GM23338 (cell line): ENCODE results near the gene ZNF566. TPM values are rescaled to one million over a fixed set of nuclear protein-coding genes. Genes with fewer than 3 reads are reported as not detected.

Experiments used
- ATAC-seq: fragments of 200-7000 bp; cut with Tn5 transposase; 3 replicates; pipeline ENCODE4 v1.9.1; 2020
- DNase-seq: peaks from one replicate; pipeline ENCODE4 v3.0.0-alpha.2; 2015; ENCODE audit warnings: low spot score
- H2AFZ ChIP-seq: fragments of 200-600 bp; sonication (generic); 2 replicates; pipeline ENCODE4 v1.8.0; 2016; ENCODE audit warnings: antibody characterized with exemption, mild to moderate bottlenecking, moderate library complexity
- H3F3A ChIP-seq: fragments of 200-600 bp; sonication (generic); replicated peaks from 2 replicates; pipeline ENCODE4 v1.8.0; 2017; ENCODE audit warnings: antibody characterized with exemption, mixed run types, low read depth
- H3K27ac ChIP-seq: fragments of 200-600 bp; sonication (generic); 2 replicates; pipeline ENCODE4 v1.6.1; 2016; ENCODE audit warnings: low read depth
- H3K27me3 ChIP-seq: fragments of 200-600 bp; sonication (generic); 2 replicates; pipeline ENCODE4 v1.8.0; 2016; ENCODE audit warnings: mild to moderate bottlenecking, mixed run types, moderate library complexity; ENCODE audit not compliant: insufficient read depth
- H3K36me3 ChIP-seq: fragments of 200-600 bp; sonication (generic); 2 replicates; pipeline ENCODE4 v1.8.0; 2016; ENCODE audit warnings: mild to moderate bottlenecking; ENCODE audit not compliant: insufficient read depth
- H3K4me1 ChIP-seq: fragments of 200-600 bp; sonication (generic); 2 replicates; pipeline ENCODE4 v1.8.0; 2016; ENCODE audit warnings: mild to moderate bottlenecking, moderate library complexity; ENCODE audit not compliant: insufficient read depth
- H3K4me2 ChIP-seq: fragments of 200-600 bp; sonication (generic); 2 replicates; pipeline ENCODE4 v1.7.1; 2017; ENCODE audit warnings: mixed run types
- H3K4me3 ChIP-seq: fragments of 200-600 bp; sonication (generic); 2 replicates; pipeline ENCODE4 v1.6.1; 2016; ENCODE audit warnings: mixed run types
- H3K79me2 ChIP-seq: fragments of 200-600 bp; sonication (generic); replicated peaks from 2 replicates; pipeline ENCODE4 v1.8.0; 2017; ENCODE audit warnings: mild to moderate bottlenecking; ENCODE audit not compliant: insufficient read depth
- H3K9me2 ChIP-seq: fragments of 200-600 bp; sonication (generic); 2 replicates; pipeline ENCODE4 v1.8.0; 2017; ENCODE audit not compliant: insufficient read depth
- H4K20me1 ChIP-seq: fragments of 200-600 bp; sonication (generic); replicated peaks from 2 replicates; pipeline ENCODE4 v1.8.0; 2017; ENCODE audit warnings: mild to moderate bottlenecking; ENCODE audit not compliant: insufficient read depth
- H3K27ac Mint-ChIP-seq: 2 replicates; pipeline ENCODE4 v1.8.0; 2020; ENCODE audit warnings: inconsistent platforms, mild to moderate bottlenecking, moderate library complexity, mixed read lengths
- H3K27me3 Mint-ChIP-seq: 3 replicates; pipeline ENCODE4 v1.8.0; 2022; ENCODE audit warnings: low read depth, mild to moderate bottlenecking, moderate library complexity, mixed read lengths, inconsistent platforms; ENCODE audit not compliant: insufficient read depth, poor library complexity
- H3K36me3 Mint-ChIP-seq: 3 replicates; pipeline ENCODE4 v1.8.0; 2021; ENCODE audit warnings: low read depth, mild to moderate bottlenecking, inconsistent platforms, moderate library complexity, mixed read lengths
- H3K4me1 Mint-ChIP-seq: 3 replicates; pipeline ENCODE4 v1.8.0; 2020; ENCODE audit warnings: mild to moderate bottlenecking, inconsistent platforms, mixed read lengths
- H3K4me3 Mint-ChIP-seq: 3 replicates; pipeline ENCODE4 v1.8.0; 2021; ENCODE audit warnings: moderate library complexity, mild to moderate bottlenecking, inconsistent platforms, mixed read lengths
- H3K9me3 Mint-ChIP-seq: 3 replicates; pipeline ENCODE4 v1.8.0; 2020; ENCODE audit warnings: moderate library complexity, mild to moderate bottlenecking, inconsistent platforms, mixed read lengths
- CREB1 ChIP-seq: fragments of 250-450 bp; sonication (Bioruptor Pico); IDR thresholded peaks from 2 replicates; pipeline ENCODE4 v1.5.0; 2020; ENCODE audit warnings: low read depth, mild to moderate bottlenecking, moderate library complexity
- ETS1 ChIP-seq: IDR thresholded peaks from 2 replicates; pipeline ENCODE4 v1.6.1; 2016; ENCODE audit warnings: antibody characterized with exemption
- EZH2 ChIP-seq: fragments of 200-600 bp; sonication (generic); IDR thresholded peaks from one replicate; pipeline ENCODE4 v1.8.0; 2017; ENCODE audit warnings: antibody characterized with exemption, mild to moderate bottlenecking, low read depth; ENCODE audit not compliant: unreplicated experiment
- EZH2phosphoT487 ChIP-seq: fragments of 200-600 bp; sonication (generic); IDR thresholded peaks from one replicate; pipeline ENCODE4 v1.8.1; 2018; ENCODE audit warnings: antibody characterized with exemption; ENCODE audit not compliant: unreplicated experiment
- JUNB ChIP-seq: IDR thresholded peaks from one replicate; pipeline ENCODE4 v1.6.1; 2016; ENCODE audit warnings: antibody characterized with exemption; ENCODE audit not compliant: unreplicated experiment
- NANOG ChIP-seq: IDR thresholded peaks from 2 replicates; pipeline ENCODE4 v1.6.1; 2016; ENCODE audit warnings: antibody characterized with exemption, borderline replicate concordance
- POLR2AphosphoS5 ChIP-seq: IDR thresholded peaks from 2 replicates; pipeline ENCODE4 v1.6.1; 2016; ENCODE audit warnings: antibody characterized with exemption, low read depth
- STAT1 ChIP-seq: IDR thresholded peaks from one replicate; pipeline ENCODE4 v1.6.1; 2016; ENCODE audit warnings: antibody characterized with exemption; ENCODE audit not compliant: unreplicated experiment
- ZNF114 ChIP-seq: fragments of 250-450 bp; sonication (Bioruptor Pico); IDR thresholded peaks from 2 replicates; pipeline ENCODE4 v1.5.0; 2020; ENCODE audit warnings: mild to moderate bottlenecking, moderate library complexity
- ZNF331 ChIP-seq: fragments of 250-450 bp; sonication (Bioruptor Pico); IDR thresholded peaks from 2 replicates; pipeline ENCODE4 v1.5.0; 2020; ENCODE audit warnings: low read depth, mild to moderate bottlenecking, moderate library complexity
- polyA plus RNA-seq: library from polyadenylated mRNA; unstranded; fragments of >200 nt; fragmentation: Nextera tagmentation; extraction: Ambion mirVana; gene quantifications from 2 replicates; pipeline ENCODE4 v1.2.1, GENCODE V29; 2016
- total RNA-seq: library from RNA; depleted of rRNA; stranded (reverse); fragments of >200 nt; shearing (Covaris generic); gene quantifications from 2 replicates; pipeline ENCODE4 v1.2.3, GENCODE V29; 2014
- TF ChIP-seq, protein P1 (sequence below): IDR thresholded peaks from one replicate; pipeline ENCODE4 v1.6.1; 2018; ENCODE audit warnings: antibody characterized with exemption; ENCODE audit not compliant: unreplicated experiment
- TF ChIP-seq, protein P2 (sequence below), 2 experiments: fragments of 200-600 bp in 1 of 2; sonication (generic) in 1 of 2; conservative IDR thresholded peaks; 2 replicates each; pipeline versions ENCODE4 v1.5.1 to v1.6.1; 2016 to 2017; ENCODE audit warnings: antibody characterized with exemption in 2 of 2, low read depth in 2 of 2, mild to moderate bottlenecking in 2 of 2, moderate library complexity in 1 of 2
- TF ChIP-seq, protein P3 (sequence below): fragments of 250-450 bp; sonication (Bioruptor Pico); IDR thresholded peaks from 2 replicates; pipeline ENCODE4 v1.5.0; 2020; ENCODE audit warnings: mild to moderate bottlenecking, moderate library complexity

Gene ZNF566
- total and polyA plus RNA-seq, 2 experiments from 2014 or later, result 11.9 to 18.0 TPM

- TF ChIP-seq EZH2, result no peak
- no peak for TF ChIP-seq JUNB
- TF ChIP-seq ZNF331, result no peak
- TF ChIP-seq, protein P1, sequence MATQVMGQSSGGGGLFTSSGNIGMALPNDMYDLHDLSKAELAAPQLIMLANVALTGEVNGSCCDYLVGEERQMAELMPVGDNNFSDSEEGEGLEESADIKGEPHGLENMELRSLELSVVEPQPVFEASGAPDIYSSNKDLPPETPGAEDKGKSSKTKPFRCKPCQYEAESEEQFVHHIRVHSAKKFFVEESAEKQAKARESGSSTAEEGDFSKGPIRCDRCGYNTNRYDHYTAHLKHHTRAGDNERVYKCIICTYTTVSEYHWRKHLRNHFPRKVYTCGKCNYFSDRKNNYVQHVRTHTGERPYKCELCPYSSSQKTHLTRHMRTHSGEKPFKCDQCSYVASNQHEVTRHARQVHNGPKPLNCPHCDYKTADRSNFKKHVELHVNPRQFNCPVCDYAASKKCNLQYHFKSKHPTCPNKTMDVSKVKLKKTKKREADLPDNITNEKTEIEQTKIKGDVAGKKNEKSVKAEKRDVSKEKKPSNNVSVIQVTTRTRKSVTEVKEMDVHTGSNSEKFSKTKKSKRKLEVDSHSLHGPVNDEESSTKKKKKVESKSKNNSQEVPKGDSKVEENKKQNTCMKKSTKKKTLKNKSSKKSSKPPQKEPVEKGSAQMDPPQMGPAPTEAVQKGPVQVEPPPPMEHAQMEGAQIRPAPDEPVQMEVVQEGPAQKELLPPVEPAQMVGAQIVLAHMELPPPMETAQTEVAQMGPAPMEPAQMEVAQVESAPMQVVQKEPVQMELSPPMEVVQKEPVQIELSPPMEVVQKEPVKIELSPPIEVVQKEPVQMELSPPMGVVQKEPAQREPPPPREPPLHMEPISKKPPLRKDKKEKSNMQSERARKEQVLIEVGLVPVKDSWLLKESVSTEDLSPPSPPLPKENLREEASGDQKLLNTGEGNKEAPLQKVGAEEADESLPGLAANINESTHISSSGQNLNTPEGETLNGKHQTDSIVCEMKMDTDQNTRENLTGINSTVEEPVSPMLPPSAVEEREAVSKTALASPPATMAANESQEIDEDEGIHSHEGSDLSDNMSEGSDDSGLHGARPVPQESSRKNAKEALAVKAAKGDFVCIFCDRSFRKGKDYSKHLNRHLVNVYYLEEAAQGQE, result no peak
- no peak for TF ChIP-seq ETS1
- no peak for TF ChIP-seq NANOG
- no peak for TF ChIP-seq STAT1
- no peak for TF ChIP-seq ZNF114 (CRISPR knock-in tag)
- TF ChIP-seq POLR2AphosphoS5, result no peak
- TF ChIP-seq EZH2phosphoT487, result no peak
These were observed 81.3 kb downstream of the ZNF566 start (continued) for GRCh38 chr19:36408101-36408500.

DNA sequence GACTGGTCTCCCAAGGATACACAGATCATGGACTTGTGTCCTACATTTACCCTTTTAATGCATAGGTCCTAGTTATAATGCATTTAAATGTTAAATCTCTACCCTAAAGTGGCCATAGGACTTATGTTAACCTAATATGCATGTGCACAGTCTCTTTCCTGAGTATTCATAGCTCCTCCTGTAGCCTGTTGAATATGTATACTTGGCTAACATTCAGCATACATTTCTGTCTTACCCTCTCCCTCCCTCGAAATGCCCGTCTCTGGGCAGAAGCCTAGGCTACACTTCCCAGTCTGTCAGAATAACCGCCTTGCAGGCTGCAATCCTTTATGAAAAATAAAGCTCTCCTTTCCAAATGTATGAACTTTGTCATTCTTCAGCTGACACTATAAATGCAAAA is 84.9 kb downstream of the ZNF566 start:
- Histone ChIP-seq H2AFZ (no peak overlapping the region), H3K4me2 (no peak overlapping the region), H3K4me1 (no peaks in the 10 kb centered on the region), H3K9me2 (no peaks in the 10 kb centered on the region), H3F3A (no peaks in the 10 kb centered on the region), H3K27ac (no peak overlapping the region), H3K36me3 (peaks cover 31% of the 10 kb centered on the region), H3K79me2 (peaks cover 4% of the 10 kb centered on the region; the same call in 1 of the 2 replicates), H4K20me1 (peaks cover 3% of the 10 kb centered on the region; the same call in 1 of the 2 replicates), H3K27me3 (no peaks in the 10 kb centered on the region), H3K4me3 (no peak overlapping the region)
- peaks cover 6% of the 10 kb centered on the region; the same call in 2 of the 3 replicates for H3K9me3 Mint-ChIP-seq
- DNase-seq, result no peak
- no peak overlapping the region for H3K4me3 Mint-ChIP-seq
- peaks cover 81% of the 10 kb centered on the region for H3K36me3 Mint-ChIP-seq
- no peak overlapping the region for H3K27ac Mint-ChIP-seq
- no peak for ATAC-seq
- H3K27me3 Mint-ChIP-seq, result peaks cover 6% of the 10 kb centered on the region
- no peaks in the 10 kb centered on the region for H3K4me1 Mint-ChIP-seq
- TF ChIP-seq, protein P2, sequence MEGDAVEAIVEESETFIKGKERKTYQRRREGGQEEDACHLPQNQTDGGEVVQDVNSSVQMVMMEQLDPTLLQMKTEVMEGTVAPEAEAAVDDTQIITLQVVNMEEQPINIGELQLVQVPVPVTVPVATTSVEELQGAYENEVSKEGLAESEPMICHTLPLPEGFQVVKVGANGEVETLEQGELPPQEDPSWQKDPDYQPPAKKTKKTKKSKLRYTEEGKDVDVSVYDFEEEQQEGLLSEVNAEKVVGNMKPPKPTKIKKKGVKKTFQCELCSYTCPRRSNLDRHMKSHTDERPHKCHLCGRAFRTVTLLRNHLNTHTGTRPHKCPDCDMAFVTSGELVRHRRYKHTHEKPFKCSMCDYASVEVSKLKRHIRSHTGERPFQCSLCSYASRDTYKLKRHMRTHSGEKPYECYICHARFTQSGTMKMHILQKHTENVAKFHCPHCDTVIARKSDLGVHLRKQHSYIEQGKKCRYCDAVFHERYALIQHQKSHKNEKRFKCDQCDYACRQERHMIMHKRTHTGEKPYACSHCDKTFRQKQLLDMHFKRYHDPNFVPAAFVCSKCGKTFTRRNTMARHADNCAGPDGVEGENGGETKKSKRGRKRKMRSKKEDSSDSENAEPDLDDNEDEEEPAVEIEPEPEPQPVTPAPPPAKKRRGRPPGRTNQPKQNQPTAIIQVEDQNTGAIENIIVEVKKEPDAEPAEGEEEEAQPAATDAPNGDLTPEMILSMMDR (conservative IDR thresholded peaks at IDR 0.05; ENCODE audit: low read depth in 2 of 2), result no peak
- TF ChIP-seq, protein P3, sequence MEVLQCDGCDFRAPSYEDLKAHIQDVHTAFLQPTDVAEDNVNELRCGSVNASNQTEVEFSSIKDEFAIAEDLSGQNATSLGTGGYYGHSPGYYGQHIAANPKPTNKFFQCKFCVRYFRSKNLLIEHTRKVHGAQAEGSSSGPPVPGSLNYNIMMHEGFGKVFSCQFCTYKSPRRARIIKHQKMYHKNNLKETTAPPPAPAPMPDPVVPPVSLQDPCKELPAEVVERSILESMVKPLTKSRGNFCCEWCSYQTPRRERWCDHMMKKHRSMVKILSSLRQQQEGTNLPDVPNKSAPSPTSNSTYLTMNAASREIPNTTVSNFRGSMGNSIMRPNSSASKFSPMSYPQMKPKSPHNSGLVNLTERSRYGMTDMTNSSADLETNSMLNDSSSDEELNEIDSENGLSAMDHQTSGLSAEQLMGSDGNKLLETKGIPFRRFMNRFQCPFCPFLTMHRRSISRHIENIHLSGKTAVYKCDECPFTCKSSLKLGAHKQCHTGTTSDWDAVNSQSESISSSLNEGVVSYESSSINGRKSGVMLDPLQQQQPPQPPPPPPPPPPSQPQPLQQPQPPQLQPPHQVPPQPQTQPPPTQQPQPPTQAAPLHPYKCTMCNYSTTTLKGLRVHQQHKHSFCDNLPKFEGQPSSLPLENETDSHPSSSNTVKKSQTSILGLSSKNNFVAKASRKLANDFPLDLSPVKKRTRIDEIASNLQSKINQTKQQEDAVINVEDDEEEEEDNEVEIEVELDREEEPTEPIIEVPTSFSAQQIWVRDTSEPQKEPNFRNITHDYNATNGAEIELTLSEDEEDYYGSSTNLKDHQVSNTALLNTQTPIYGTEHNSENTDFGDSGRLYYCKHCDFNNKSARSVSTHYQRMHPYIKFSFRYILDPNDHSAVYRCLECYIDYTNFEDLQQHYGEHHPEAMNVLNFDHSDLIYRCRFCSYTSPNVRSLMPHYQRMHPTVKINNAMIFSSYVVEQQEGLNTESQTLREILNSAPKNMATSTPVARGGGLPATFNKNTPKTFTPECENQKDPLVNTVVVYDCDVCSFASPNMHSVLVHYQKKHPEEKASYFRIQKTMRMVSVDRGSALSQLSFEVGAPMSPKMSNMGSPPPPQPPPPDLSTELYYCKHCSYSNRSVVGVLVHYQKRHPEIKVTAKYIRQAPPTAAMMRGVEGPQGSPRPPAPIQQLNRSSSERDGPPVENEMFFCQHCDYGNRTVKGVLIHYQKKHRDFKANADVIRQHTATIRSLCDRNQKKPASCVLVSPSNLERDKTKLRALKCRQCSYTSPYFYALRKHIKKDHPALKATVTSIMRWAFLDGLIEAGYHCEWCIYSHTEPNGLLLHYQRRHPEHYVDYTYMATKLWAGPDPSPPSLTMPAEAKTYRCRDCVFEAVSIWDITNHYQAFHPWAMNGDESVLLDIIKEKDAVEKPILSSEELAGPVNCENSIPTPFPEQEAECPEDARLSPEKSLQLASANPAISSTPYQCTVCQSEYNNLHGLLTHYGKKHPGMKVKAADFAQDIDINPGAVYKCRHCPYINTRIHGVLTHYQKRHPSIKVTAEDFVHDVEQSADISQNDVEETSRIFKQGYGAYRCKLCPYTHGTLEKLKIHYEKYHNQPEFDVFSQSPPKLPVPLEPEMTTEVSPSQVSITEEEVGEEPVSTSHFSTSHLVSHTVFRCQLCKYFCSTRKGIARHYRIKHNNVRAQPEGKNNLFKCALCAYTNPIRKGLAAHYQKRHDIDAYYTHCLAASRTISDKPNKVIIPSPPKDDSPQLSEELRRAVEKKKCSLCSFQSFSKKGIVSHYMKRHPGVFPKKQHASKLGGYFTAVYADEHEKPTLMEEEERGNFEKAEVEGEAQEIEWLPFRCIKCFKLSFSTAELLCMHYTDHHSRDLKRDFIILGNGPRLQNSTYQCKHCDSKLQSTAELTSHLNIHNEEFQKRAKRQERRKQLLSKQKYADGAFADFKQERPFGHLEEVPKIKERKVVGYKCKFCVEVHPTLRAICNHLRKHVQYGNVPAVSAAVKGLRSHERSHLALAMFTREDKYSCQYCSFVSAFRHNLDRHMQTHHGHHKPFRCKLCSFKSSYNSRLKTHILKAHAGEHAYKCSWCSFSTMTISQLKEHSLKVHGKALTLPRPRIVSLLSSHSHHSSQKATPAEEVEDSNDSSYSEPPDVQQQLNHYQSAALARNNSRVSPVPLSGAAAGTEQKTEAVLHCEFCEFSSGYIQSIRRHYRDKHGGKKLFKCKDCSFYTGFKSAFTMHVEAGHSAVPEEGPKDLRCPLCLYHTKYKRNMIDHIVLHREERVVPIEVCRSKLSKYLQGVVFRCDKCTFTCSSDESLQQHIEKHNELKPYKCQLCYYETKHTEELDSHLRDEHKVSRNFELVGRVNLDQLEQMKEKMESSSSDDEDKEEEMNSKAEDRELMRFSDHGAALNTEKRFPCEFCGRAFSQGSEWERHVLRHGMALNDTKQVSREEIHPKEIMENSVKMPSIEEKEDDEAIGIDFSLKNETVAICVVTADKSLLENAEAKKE (CRISPR knock-in tag), result no peak
- no peak for TF ChIP-seq EZH2phosphoT487
- no peak for TF ChIP-seq POLR2AphosphoS5
- no peak for TF ChIP-seq NANOG
- no peak for TF ChIP-seq CREB1 (CRISPR knock-in tag)
